Breast epithelium (tissue), 4 donors: Measurements from ENCODE around the gene IMP3. TPM values are rescaled to one million over a fixed set of nuclear protein-coding genes. Genes with fewer than 3 reads are reported as not detected.

Experiments used
- DNase-seq, 2 donors: peaks; one replicate each; pipeline ENCODE4 v3.0.0-alpha.2; 2019; ENCODE audit warnings: low spot score in 2 of 2
- H3K27ac ChIP-seq, 2 donors: fragments of 200-600 bp; sonication (generic) in 1 of 2; one replicate each; pipeline ENCODE4 v1.5.1; 2016 to 2019; ENCODE audit warnings: mild to moderate bottlenecking in 1 of 2
- H3K27me3 ChIP-seq, 2 donors: fragments of 200-600 bp; sonication (generic) in 1 of 2; one replicate each; pipeline versions ENCODE4 v1.5.1 to v1.6.0; 2017 to 2019; ENCODE audit warnings: control low read depth in 1 of 2, mild to moderate bottlenecking in 1 of 2
- H3K36me3 ChIP-seq: fragments of 200-600 bp; one replicate; pipeline ENCODE4 v1.5.1; 2019
- H3K4me1 ChIP-seq, 2 donors: fragments of 200-600 bp; sonication (generic); one replicate each; pipeline ENCODE4 v1.5.1; 2016 to 2019; ENCODE audit warnings: control low read depth in 1 of 2
- H3K4me3 ChIP-seq, 3 donors: fragments of 200-600 bp; sonication (generic); 1 replicate in 2 of 3; 2 replicates in 1 of 3; pipeline ENCODE4 v1.5.1; 2016 to 2019; ENCODE audit warnings: mild to moderate bottlenecking in 3 of 3, moderate library complexity in 2 of 3
- H3K9me3 ChIP-seq, 2 donors: fragments of 200-600 bp; sonication (generic) in 1 of 2; one replicate each; pipeline ENCODE4 v1.5.1; 2016 to 2019; ENCODE audit warnings: control low read depth in 1 of 2
- POLR2A ChIP-seq: fragments of 450-650 bp; IDR thresholded peaks from one replicate; pipeline ENCODE4 v1.6.1; 2016; ENCODE audit warnings: antibody characterized with exemption, mild to moderate bottlenecking, moderate library complexity
- POLR2AphosphoS5 ChIP-seq, 3 donors: sonication (generic); formaldehyde crosslinking; IDR thresholded peaks; one replicate each; pipeline ENCODE4 v1.6.1; 2017; ENCODE audit warnings: antibody characterized with exemption in 3 of 3
- intact Hi-C: fragments of 100-400 bp; cut with DNase I; formaldehyde crosslinking; loops from one replicate; pipeline ENCODE4 v1.15.1; 2023; ENCODE audit warnings: low total_unique reads
- total RNA-seq, 3 donors: library from RNA; depleted of rRNA; stranded (reverse); fragments of >200 nt; gene quantifications; one replicate each; pipeline ENCODE4 v1.1.0, GENCODE V29; 2016
- TF ChIP-seq, protein P1 (sequence below), 3 donors: fragments of 450-650 bp; IDR thresholded peaks; one replicate each; pipeline ENCODE4 v1.5.1; 2016 to 2017; ENCODE audit warnings: antibody characterized with exemption in 3 of 3, mild to moderate bottlenecking in 3 of 3, moderate library complexity in 3 of 3

Gene IMP3
- total RNA-seq, 3 donors from 2014 or later, result 144 to 194 (median 175) TPM

DNA sequence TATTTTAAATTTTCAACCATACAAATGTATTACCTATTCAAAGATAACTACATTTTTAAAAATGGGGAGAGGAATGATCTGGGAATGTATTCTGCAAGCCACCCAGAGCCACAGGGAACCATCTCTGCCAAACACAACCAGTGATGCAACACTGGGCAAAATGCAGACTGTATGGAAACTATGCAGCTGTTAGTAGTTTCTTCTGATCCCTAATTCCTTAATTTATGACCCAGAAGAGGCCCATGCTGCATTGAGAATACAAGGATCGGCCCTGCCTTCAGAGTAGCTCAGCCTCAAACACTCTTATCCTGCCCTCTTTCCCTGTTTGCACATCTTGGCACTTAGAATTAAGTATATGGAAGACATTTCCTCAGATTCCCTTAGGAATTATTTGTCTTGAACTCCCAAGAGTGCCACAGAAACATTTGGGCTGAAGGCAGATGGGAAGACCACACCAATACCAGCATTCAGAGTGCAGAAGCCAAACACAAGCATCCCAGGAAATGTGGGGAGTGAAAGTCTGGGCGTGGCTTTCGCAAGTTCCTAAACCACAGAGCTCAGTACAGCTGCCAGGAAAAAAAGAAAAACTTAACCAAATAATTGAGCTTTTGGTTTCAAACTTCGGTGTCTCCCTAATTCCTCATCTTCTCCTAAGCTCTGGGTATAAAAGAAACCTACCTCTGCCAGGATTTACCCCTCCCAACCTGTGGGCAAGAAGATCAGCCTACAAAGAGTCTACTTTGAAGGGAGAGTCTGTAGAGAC, 19.8 kb downstream of the IMP3 start:
- no peak for DNase-seq
- Histone ChIP-seq H3K27me3 (no peaks in the 10 kb centered on the region), H3K36me3 (no peaks in the 10 kb centered on the region), H3K27ac (peak overlapping the region; percentile 76 to 84), H3K9me3 (no peaks in the 10 kb centered on the region), H3K4me3 (peak overlapping the region; percentile 28 to 54 (median 29)), H3K4me1 (peaks cover 0 to 5% of the 10 kb centered on the region in 2 donors)
- intact Hi-C loops, result no loop called here
- no peak for TF ChIP-seq POLR2A
- no peak for TF ChIP-seq POLR2AphosphoS5 (IDR thresholded peaks at IDR 0.05)
- TF ChIP-seq, protein P1, sequence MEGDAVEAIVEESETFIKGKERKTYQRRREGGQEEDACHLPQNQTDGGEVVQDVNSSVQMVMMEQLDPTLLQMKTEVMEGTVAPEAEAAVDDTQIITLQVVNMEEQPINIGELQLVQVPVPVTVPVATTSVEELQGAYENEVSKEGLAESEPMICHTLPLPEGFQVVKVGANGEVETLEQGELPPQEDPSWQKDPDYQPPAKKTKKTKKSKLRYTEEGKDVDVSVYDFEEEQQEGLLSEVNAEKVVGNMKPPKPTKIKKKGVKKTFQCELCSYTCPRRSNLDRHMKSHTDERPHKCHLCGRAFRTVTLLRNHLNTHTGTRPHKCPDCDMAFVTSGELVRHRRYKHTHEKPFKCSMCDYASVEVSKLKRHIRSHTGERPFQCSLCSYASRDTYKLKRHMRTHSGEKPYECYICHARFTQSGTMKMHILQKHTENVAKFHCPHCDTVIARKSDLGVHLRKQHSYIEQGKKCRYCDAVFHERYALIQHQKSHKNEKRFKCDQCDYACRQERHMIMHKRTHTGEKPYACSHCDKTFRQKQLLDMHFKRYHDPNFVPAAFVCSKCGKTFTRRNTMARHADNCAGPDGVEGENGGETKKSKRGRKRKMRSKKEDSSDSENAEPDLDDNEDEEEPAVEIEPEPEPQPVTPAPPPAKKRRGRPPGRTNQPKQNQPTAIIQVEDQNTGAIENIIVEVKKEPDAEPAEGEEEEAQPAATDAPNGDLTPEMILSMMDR (IDR thresholded peaks at IDR 0.05), result no peak

DNA sequence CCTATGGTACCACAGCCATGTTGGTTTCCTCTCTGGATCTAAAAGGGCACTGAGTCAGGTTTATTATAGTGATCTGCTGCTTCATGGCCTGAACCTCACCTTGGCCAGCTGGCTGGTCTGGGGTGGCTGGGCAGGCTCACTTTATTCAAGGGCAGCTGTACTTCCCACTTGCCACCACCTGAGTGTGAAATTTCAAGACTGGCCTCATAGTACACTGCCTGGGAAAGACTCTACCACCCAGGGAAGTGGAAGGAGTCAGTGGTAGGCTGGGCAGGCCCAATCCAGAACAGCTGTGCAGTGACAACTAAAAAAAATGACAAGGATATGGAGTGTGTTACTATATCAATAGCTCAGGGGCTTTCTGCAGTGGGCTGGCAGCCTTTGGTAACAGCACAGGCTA, 23.3 kb downstream of the IMP3 start:
- H3K9me3 ChIP-seq, result no peaks in the 10 kb centered on the region
- H3K27ac ChIP-seq, result no peak overlapping the region
- no peak for DNase-seq
- TF ChIP-seq, protein P1 (IDR thresholded peaks at IDR 0.05), result no peak
- TF ChIP-seq POLR2AphosphoS5 (IDR thresholded peaks at IDR 0.05) (no peak), POLR2A (no peak)
- intact Hi-C loops, result loop anchor here (1.0 kb wide), 1 partner anchor 260 kb away; no protein-coding TSS in a partner anchor
- no peaks in the 10 kb centered on the region for H3K27me3 ChIP-seq
- H3K4me1 ChIP-seq, result peaks cover 0 to 5% of the 10 kb centered on the region in 2 donors
- H3K36me3 ChIP-seq, result no peaks in the 10 kb centered on the region
- no peak overlapping the region for H3K4me3 ChIP-seq

DNA sequence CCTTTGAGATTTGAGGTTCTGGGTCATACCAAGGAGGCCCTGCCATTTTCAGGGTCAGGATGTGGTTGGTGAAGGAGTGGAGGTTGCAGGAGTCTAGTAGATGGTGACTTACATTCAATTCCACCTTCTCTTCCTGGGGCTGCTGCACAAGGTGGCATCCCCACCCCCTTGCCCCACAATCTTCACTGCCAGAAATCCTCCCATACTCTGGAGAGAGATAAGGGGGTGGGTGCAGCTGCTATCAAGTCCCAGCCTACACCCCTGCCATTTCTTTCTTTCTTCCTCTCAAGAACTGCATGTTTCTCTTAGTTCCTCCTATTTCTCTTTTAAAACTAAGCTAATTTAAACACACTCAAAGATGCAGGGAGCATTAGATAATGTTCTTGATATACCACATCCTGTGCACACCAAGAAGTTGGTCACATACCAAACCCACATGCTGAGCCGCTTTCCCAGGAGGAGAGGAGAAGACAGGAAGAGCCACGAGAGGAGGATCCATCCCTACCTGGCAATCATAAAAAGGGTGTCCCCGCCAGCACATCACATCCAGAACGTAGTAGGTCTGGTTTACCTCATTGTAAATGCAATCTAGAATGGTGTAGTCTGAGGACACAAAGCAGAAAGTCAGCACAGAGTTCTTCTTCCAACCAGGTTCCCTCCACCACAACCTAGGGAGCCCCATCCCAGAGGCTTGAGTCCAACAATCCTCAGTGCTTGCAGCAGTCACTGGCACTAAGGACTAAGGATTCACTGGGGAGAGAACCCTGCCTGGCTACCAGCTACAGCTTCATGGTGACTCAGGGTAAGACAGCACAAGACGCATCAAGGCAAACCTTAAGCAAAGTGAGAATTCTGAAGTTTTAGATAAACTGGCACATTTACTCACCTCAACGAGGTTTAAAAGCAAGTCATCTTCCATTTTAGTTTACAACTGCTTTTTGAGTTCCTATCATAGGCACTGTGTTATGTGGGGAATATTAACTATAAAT, 33.0 kb downstream of the IMP3 start:
- Histone ChIP-seq H3K36me3 (peaks cover 15% of the 10 kb centered on the region), H3K4me1 (no peaks in the 10 kb centered on the region), H3K4me3 (no peak overlapping the region), H3K27me3 (no peaks in the 10 kb centered on the region), H3K9me3 (no peaks in the 10 kb centered on the region), H3K27ac (no peak overlapping the region)
- intact Hi-C loops, result no loop called here
- TF ChIP-seq POLR2AphosphoS5 (IDR thresholded peaks at IDR 0.05), result no peak
- TF ChIP-seq, protein P1 (IDR thresholded peaks at IDR 0.05), result no peak
- TF ChIP-seq POLR2A, result no peak
- no peak for DNase-seq

DNA sequence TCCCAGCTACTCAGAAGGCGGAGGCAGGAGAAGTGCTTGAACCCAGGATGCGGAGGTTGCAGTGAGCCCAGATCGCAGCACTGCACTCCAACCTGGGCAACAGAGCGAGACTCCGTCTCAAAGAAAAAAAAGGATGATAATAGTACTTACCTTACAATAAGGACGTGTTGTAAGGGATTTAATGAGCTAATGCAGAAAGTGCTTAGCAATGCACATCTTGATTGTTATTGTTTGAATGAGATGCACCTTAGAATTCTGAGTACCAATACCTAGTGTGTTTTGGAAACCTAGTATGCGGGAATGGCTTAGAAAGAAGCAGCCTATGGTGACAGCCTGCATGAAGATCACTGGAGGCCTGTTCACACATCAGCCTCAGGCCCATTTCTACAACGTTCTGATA, 34.0 kb downstream of the IMP3 start:
- no peaks in the 10 kb centered on the region for H3K27me3 ChIP-seq
- H3K4me1 ChIP-seq, result no peaks in the 10 kb centered on the region
- H3K27ac ChIP-seq, result no peak overlapping the region
- intact Hi-C loops, result no loop called here
- no peak for TF ChIP-seq POLR2A
- no peak for TF ChIP-seq POLR2AphosphoS5 (IDR thresholded peaks at IDR 0.05)
- TF ChIP-seq, protein P1 (IDR thresholded peaks at IDR 0.05), result no peak
- H3K36me3 ChIP-seq, result peaks cover 15% of the 10 kb centered on the region
- DNase-seq, result no peak
- H3K4me3 ChIP-seq, result no peak overlapping the region
- H3K9me3 ChIP-seq, result no peaks in the 10 kb centered on the region
